GM19468 (cell line): ENCODE results near the gene BCL2L1.

Experiments
- ATAC-seq: cut with Tn5 transposase; IDR thresholded peaks from one replicate; pipeline ENCODE4 v1.9.1; 2021; ENCODE audit warnings: mild to moderate bottlenecking, moderate library complexity, moderate number of reproducible peaks; ENCODE audit not compliant: unreplicated experiment; ENCODE audit errors: extremely low read depth

The BCL2L1 gene

DNA sequence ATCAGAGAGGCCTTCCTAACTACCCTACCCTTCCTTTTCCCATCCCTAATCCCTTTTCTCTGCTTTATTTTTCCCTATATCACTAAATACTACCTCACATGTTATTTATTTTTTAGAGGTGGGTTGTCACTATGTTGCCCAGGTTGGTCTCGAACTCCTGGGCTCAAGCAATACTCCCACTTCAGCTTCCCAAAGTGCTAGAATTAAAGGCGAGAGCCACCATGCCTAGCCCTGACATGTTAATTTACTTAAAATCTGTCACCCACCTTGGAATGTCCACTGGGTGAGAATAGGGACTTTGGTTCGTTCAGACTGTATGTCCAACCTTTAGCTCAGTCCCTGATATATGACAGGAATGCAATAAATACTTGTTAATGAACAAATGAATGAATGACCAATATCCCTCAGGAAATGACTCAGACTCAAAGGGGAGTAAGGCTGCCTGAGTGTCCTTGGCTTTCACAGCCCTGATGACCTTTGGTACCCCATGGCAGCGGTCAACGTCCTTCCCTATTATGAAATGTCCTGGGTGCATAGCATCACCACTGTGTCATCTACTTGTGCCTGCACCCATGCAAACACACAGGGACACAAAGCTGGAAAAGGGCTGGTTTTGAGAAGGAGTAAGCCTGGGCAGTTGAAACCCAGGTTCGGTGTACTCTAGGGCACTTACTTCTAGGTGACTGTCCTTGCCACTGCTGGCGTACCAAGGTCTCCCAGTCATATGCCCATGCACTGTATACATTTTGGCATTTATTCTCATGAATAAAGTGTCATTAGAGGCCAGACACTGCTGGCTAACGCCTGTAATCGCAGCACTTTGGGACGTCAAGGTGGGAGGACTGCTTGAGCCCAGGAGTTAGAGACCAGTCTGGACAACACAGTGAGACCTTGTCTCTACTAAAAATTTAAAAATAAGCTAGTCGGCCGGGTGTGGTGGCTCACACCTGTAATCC, 26.5 kb downstream of the BCL2L1 start:
- ATAC-seq: no peak

- ATAC-seq: no peak
These were observed 27.6 kb downstream of the BCL2L1 start for GRCh38 chr20:31694842-31695593.

DNA sequence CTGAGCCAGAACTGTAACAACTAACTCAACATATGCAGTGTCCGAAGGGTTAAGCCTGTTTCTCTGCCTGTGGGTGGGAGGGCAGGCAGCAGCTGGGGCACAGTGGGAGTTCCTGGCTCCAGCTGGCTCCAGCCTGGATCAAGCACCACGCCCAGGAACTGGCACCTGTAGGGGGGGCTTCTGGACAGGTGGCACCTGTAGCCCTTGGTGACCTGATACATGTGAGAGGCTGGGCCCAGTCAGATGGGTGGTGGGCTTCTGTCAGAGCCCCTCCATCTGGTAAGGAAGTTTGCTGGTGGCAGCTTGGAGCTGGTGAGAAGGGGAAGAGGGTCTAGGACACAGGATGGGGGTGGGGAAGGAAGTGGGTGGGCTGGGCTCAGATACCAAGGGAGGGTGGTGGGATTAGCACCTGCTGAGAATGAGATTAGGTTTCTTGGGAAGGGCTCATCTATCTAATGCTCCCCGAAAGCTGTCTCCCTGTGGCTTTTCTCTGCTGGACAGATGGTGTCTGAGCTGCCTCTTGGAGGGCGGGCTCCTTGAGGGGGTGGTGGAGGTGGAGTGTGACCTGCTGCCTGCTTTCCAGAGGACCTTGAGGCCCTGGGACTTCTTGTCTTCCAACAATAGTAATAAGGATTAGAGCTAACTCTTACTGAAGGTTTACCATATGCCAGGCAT, 28.5 kb downstream of the BCL2L1 start:
- ATAC-seq: no peak

- ATAC-seq: no peak
These were observed 29.3 kb downstream of the BCL2L1 start for GRCh38 chr20:31693402-31693801.

- peak; percentile 40 for ATAC-seq
These were observed 30.9 kb downstream of the BCL2L1 start for GRCh38 chr20:31691646-31692275.

- ATAC-seq: no peak
These were observed 32.5 kb downstream of the BCL2L1 start for GRCh38 chr20:31690124-31690666.

- ATAC-seq: no peak
These were observed 33.5 kb downstream of the BCL2L1 start for GRCh38 chr20:31689141-31689540.

- ATAC-seq: no peak
These were observed 34.9 kb downstream of the BCL2L1 start for GRCh38 chr20:31687777-31688176.

DNA sequence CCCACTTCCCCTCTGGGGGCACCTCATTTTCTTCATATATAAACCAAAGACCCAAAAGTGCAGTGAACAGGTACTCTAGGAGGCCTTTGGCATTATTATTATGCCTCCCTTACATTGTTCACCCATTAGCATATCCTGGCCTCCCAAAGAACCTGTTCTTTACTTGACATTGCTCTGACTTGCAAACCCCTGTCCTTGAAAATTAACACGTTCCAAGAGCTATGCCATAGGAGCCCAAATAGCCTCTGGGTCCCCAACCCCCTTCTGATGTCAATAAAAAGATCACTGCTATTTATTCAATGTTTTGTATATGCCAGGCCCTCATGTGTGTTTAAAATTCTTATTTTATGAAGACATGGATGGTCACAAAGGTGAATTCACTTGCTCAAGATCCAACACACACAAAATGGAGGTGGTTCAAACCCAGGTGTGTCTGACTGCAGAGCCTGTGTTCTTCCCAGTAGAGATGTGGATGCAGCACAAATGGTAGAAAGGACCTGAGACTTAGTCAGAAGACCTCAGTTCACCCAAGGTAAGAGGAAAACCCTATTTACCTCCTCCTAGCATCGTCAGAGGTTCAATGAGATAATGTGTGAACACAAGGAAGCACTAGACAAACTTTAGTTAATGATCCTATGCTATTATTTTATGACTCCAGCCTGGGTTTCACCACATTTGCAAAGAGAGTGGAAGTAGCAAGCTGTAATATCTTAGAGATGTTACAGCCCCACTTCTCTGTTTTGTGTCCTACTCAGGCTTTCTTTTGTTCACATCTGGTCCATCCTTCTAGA, 36.6 kb downstream of the BCL2L1 start:
- ATAC-seq: no peak

GRCh38 chr20:31684153-31685015, 38.3 kb downstream of the BCL2L1 start:
- peak; percentile 27 for ATAC-seq

- no peak for ATAC-seq
These were observed 39.7 kb downstream of the BCL2L1 start for GRCh38 chr20:31682927-31683326.

GRCh38 chr20:31682352-31682751, 40.3 kb downstream of the BCL2L1 start:
- no peak for ATAC-seq

DNA sequence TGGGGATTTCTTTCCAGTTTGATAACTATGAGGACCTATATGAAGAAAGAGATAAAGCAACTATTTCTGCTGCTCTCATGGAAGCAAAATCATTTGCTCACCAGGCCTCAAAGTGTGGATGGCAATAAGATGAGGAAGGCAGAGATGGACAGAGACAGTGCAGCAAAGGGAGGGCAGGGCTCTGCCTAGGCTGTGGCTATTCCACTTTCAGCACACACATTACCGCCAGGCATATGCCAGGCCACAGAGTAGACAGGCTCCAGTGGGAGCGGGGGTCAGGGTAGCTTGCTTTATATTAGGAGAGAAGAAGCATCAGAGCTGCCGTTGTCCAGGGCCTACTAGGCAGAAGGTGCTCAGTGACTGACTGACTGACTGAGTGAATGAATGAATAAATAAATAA, 40.9 kb downstream of the BCL2L1 start:
- no peak for ATAC-seq

DNA sequence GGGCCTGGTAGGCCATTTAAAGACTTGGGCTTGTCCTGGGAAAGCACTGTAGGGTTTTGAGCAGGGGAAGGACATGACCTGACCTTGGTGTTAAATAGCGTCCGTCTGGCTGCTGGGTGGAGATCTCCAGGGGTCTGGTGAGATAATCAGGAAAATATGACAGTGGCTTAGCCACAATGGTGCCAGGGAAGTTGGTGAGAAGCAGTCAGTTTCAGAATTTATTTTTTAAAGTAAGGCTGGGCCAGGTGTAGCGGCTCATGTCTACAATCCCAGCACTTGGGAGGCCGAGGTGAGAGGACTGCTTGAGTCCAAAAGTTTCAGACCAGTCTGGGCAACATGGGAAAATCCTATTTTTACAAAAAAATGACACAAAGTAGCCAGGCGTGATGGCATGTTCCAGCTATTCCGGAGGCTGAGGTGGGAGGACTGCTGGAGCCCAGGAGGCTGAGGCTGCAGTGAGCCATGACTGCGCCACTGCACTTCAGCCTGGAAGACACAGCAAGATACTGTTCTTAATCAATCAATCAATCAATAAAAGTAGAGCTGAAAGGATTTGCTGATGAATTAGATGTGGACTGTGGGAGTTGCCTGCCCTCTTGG, 41.4 kb downstream of the BCL2L1 start:
- no peak for ATAC-seq

DNA sequence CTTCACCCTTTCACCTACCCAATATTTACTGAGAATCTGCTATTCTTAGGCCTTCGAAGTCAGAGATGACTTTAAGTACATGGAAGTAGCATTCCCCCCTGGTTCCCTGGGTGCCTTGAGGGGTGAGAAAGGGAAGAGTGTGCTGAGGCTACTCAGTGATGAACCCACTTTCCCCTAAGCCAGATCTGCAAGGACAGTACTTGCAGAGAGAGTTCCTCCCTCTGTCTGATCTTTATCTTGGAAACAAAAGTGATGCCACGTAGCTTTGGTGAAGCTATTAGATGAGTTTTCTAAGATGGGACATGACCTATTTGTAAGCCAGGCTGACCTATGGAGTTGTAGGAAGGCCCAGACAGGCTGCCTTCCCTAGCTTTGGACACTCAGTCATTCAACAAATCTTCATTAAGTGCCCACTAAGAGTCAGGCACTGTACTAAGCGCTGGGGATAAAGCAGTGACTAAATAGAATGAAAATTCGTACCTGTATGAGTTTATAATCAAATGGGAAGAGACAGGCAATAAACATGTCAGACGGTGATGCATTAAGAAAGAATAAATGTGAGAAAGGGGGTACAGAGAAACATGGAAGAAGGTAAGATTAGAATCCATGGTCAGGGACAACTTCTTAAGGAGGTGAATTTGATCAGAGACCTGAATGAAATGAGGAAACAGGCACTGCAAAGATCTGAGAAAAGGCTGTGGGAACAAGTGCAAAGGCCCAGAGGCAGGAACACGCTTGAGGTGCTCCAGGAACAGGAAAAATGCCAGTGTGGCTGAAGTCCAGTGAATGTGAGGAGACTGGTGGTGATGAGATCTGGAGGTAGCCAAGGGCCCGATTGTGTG, 42.2 kb downstream of the BCL2L1 start:
- ATAC-seq: no peak

- ATAC-seq: no peak
These were observed 43.0 kb downstream of the BCL2L1 start for GRCh38 chr20:31679357-31680285.
